Measurements from ENCODE around the gene POMP.
"Not testable (repeated sequence)": the region's sequence is repeated elsewhere in the genome, so short reads cannot be mapped to it uniquely, and the experiment has no call there.

POMP gene

GRCh38 chr13:28637714-28638355, 21.1 kb upstream of the POMP start:
- no peak for DNase-seq (ENCODE audit: low read depth)

GRCh38 chr13:28638756-28639155, 20.2 kb upstream of the POMP start:
- DNase-seq (ENCODE audit: low read depth), result no peak

GRCh38 chr13:28640861-28641599, 17.9 kb upstream of the POMP start:
- DNase-seq (ENCODE audit: low read depth), result no peak

- no peak for DNase-seq (ENCODE audit: low read depth)
Measured at GRCh38 chr13:28641600-28641926, 17.4 kb upstream of the POMP start.

- DNase-seq (ENCODE audit: low read depth), result no peak
Measured at GRCh38 chr13:28650284-28650683, 8.6 kb upstream of the POMP start.

- no peak for DNase-seq (ENCODE audit: low read depth)
Measured at GRCh38 chr13:28651810-28652401, 7.0 kb upstream of the POMP start.

- no peak for DNase-seq (ENCODE audit: low read depth)
Measured at GRCh38 chr13:28653111-28653510, 5.8 kb upstream of the POMP start.

- DNase-seq (ENCODE audit: low read depth), result no peak
Measured at GRCh38 chr13:28654276-28654675, 4.7 kb upstream of the POMP start.

- no peak for DNase-seq (ENCODE audit: low read depth)
Measured at GRCh38 chr13:28655561-28655960, 3.4 kb upstream of the POMP start.

GRCh38 chr13:28657784-28658538, 969 bp upstream of the POMP start:
- DNase-seq (ENCODE audit: low read depth), result no peak

GRCh38 chr13:28658539-28658795, 463 bp upstream of the POMP start:
- DNase-seq (ENCODE audit: low read depth), result no peak

- DNase-seq (ENCODE audit: low read depth), result no peak
Measured at GRCh38 chr13:28659621-28659970, 666 bp downstream of the POMP start.

GRCh38 chr13:28666897-28667488, 8.1 kb downstream of the POMP start:
- DNase-seq (ENCODE audit: low read depth), result no peak

GRCh38 chr13:28671126-28671792, 12.3 kb downstream of the POMP start:
- DNase-seq (ENCODE audit: low read depth), result no peak

GRCh38 chr13:28678809-28679208, 19.9 kb downstream of the POMP start:
- DNase-seq (ENCODE audit: low read depth), result no peak

- DNase-seq (ENCODE audit: low read depth), result no peak
Measured at GRCh38 chr13:28679628-28680027, 20.7 kb downstream of the POMP start.

GRCh38 chr13:28680541-28680940, 21.6 kb downstream of the POMP start:
- no peak for DNase-seq (ENCODE audit: low read depth)

GRCh38 chr13:28683169-28683568, 24.2 kb downstream of the POMP start:
- not testable (repeated sequence) for DNase-seq (ENCODE audit: low read depth)

GRCh38 chr13:28684257-28684656, 25.3 kb downstream of the POMP start:
- no peak for DNase-seq (ENCODE audit: low read depth)

GRCh38 chr13:28685114-28685513, 26.2 kb downstream of the POMP start:
- DNase-seq (ENCODE audit: low read depth), result no peak

GRCh38 chr13:28685892-28686291, 27.0 kb downstream of the POMP start:
- no peak for DNase-seq (ENCODE audit: low read depth)

Data from stimulated activated CD8-positive, alpha-beta memory T cell treated with anti-CD3 and anti-CD28 coated beads, Interleukin-12 subunit alpha, Interleukin-12 subunit beta, amount 100 ng/mL, for 4 hours (primary cell).